ENCODE data around the gene LSM8. TPM values are rescaled to one million over a fixed set of nuclear protein-coding genes. Genes with fewer than 3 reads are reported as not detected.

LSM8 gene
- total RNA-seq, 1 experiment from 2014 or later: 48.2 TPM

GRCh38 chr7:118214051-118214832, 30.3 kb downstream of the LSM8 start:
- Mint-ChIP-seq H3K27me3 (ENCODE audit: low read depth) (peaks cover 9% of the 10 kb centered on the region), H3K36me3 (no peaks in the 10 kb centered on the region), H3K27ac (peak overlapping the region; percentile 86; the same call in 1 of the 2 replicates), H3K9me3 (no peaks in the 10 kb centered on the region), H3K4me1 (peaks cover 12% of the 10 kb centered on the region), H3K4me3 (peak overlapping the region; percentile 89)
- peak; percentile 86 for DNase-seq (ENCODE audit: low spot score)
- no peak for TF ChIP-seq FOXJ3 (CRISPR knock-in tag; IDR thresholded peaks at IDR 0.05; ENCODE audit: borderline replicate concordance)
- no peak for TF ChIP-seq SMAD4 (CRISPR knock-in tag; IDR thresholded peaks at IDR 0.05)
- no peak for TF ChIP-seq ELF4 (CRISPR knock-in tag; IDR thresholded peaks at IDR 0.05; ENCODE audit: low read depth)
- TF ChIP-seq NFATC4 (CRISPR knock-in tag; IDR thresholded peaks at IDR 0.05): no peak
- TF ChIP-seq ZSCAN18 (CRISPR knock-in tag; IDR thresholded peaks at IDR 0.05): no peak
- peak; percentile 87 for TF ChIP-seq MAX (CRISPR knock-in tag; IDR thresholded peaks at IDR 0.05)
- 0 out of 2 replicates have a peak, but pooled peaks have one; percentile 33 for TF ChIP-seq TEAD1 (CRISPR knock-in tag; IDR thresholded peaks at IDR 0.05)
- TF ChIP-seq ETV6 (CRISPR knock-in tag; IDR thresholded peaks at IDR 0.05): peak; percentile 25; the same call in 1 of the 2 replicates
- TF ChIP-seq PRRX2 (CRISPR knock-in tag; IDR thresholded peaks at IDR 0.05): no peak
- 0 out of 2 replicates have a peak, but pooled peaks have one; percentile 28 for TF ChIP-seq CREM (CRISPR knock-in tag; IDR thresholded peaks at IDR 0.05)
- no peak for TF ChIP-seq MXD4 (CRISPR knock-in tag; IDR thresholded peaks at IDR 0.05; ENCODE audit: borderline replicate concordance)
- peak; percentile 54 for TF ChIP-seq FOXK1 (CRISPR knock-in tag; IDR thresholded peaks at IDR 0.05)
- 0 out of 2 replicates have a peak, but pooled peaks have one; percentile 12 for TF ChIP-seq FOXP4 (CRISPR knock-in tag; IDR thresholded peaks at IDR 0.05)
- TF ChIP-seq HMGXB4 (CRISPR knock-in tag; IDR thresholded peaks at IDR 0.05): peak; percentile 59; the same call in 1 of the 2 replicates
- peak; percentile 51 for TF ChIP-seq SP1 (CRISPR knock-in tag; conservative IDR thresholded peaks at IDR 0.05)
- TF ChIP-seq ZNF232 (CRISPR knock-in tag; IDR thresholded peaks at IDR 0.05): peak; percentile 65; the same call in 1 of the 2 replicates
- ATAC-seq: peak; percentile 94
- ChIA-PET POLR2A (no interaction called here), CTCF (interaction anchor here (0.5 to 1.0 kb wide), 2 partner anchors 19 to 87 kb away, joined by 3 read pairs; no protein-coding TSS in a partner anchor)

- Mint-ChIP-seq H3K9me3 (no peaks in the 10 kb centered on the region), H3K27ac (no peak overlapping the region)
Measured at GRCh38 chr7:118214833-118215182, 30.8 kb downstream of the LSM8 start.

GRCh38 chr7:118217210-118217619, 33.3 kb downstream of the LSM8 start:
- H3K4me3 Mint-ChIP-seq: no peak overlapping the region
- H3K27me3 Mint-ChIP-seq (ENCODE audit: low read depth): peaks cover 9% of the 10 kb centered on the region
- no peaks in the 10 kb centered on the region for H3K9me3 Mint-ChIP-seq
- POLR2A ChIA-PET: no interaction called here
- DNase-seq (ENCODE audit: low spot score): no peak
- H3K27ac Mint-ChIP-seq: no peak overlapping the region
- no peak for ATAC-seq
- CTCF ChIA-PET: no interaction called here
- H3K36me3 Mint-ChIP-seq: no peaks in the 10 kb centered on the region
- H3K4me1 Mint-ChIP-seq: peaks cover 12% of the 10 kb centered on the region
- TF ChIP-seq OVOL2 (CRISPR knock-in tag; IDR thresholded peaks at IDR 0.05; ENCODE audit: borderline replicate concordance) (no peak), FOXP1 (CRISPR knock-in tag; IDR thresholded peaks at IDR 0.05; ENCODE audit: borderline replicate concordance) (no peak), GABPB1 (CRISPR knock-in tag; IDR thresholded peaks at IDR 0.05) (no peak), MAX (CRISPR knock-in tag; IDR thresholded peaks at IDR 0.05) (no peak), NFYB (CRISPR knock-in tag; conservative IDR thresholded peaks at IDR 0.05; ENCODE audit: low read depth) (no peak), IRF1 (CRISPR knock-in tag; IDR thresholded peaks at IDR 0.05) (no peak), ZNF138 (CRISPR knock-in tag; conservative IDR thresholded peaks at IDR 0.05) (no peak), ETV6 (CRISPR knock-in tag; IDR thresholded peaks at IDR 0.05) (no peak), ZNF425 (CRISPR knock-in tag; conservative IDR thresholded peaks at IDR 0.05) (no peak), ELF4 (CRISPR knock-in tag; IDR thresholded peaks at IDR 0.05; ENCODE audit: low read depth) (no peak)

More at GRCh38 chr7:118214833-118215182, 30.8 kb downstream of the LSM8 start:
- H3K27me3 Mint-ChIP-seq (ENCODE audit: low read depth): peaks cover 9% of the 10 kb centered on the region
- no peaks in the 10 kb centered on the region for H3K36me3 Mint-ChIP-seq
- H3K4me3 Mint-ChIP-seq: peak overlapping the region; percentile 89
- ChIA-PET CTCF (no interaction called here), POLR2A (no interaction called here)
- DNase-seq (ENCODE audit: low spot score) (no peak), ATAC-seq (no peak)
- TF ChIP-seq ZNF396 (CRISPR knock-in tag; IDR thresholded peaks at IDR 0.05; ENCODE audit: borderline replicate concordance): no peak
- H3K4me1 Mint-ChIP-seq: peaks cover 12% of the 10 kb centered on the region
